Hematopoietic multipotent progenitor cell treated with erythropoietin and hydrocortisone succinate and interleukin-3 and kit ligand, for 4 days (in vitro differentiated cells): Measurements from ENCODE around the gene DNAH10.
A peak's percentile ranks its signal among the peaks of the same experiment; 100 is the strongest.

Experiments used
- DNase-seq: peaks from one replicate; pipeline ENCODE4 v3.0.0-alpha.2; 2015

DNAH10 gene

DNA sequence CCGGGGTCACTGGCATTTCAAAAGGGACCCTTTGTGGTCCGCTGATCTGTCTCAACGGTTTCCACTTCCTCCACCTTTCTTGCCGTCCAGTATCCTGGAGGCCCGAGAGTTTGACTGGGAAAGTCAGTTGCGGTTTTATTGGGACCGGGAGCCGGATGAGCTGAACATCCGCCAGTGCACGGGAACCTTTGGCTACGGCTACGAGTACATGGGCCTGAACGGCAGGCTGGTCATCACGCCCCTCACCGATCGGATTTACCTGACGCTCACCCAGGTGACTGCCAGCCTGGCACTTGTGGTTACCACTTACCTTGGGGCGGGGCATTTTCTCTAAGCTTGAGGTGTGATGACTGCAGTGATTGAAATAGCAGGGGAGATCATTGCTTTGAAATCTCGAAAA, 83.8 kb downstream of the DNAH10 start:
- DNase-seq, result no peak

DNA sequence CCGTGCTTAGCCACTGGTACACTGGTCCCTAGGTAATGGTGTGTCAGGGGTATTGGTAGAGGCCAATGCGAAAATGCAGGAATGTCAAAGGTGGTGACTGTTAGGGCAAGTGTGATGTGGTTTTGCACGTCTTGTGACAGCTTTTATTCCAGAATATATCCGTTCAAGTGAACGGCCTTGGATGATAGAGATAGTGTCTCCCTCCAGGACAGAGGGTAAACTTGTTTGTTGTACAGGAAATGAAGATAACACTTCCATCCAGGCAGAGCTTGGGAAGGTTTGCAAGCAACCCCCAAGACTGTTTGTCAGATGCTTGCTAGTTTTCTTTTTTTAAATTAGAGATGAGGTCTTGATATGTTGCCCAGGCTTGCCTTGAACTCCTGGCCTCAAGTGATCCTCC, 84.2 kb downstream of the DNAH10 start:
- DNase-seq, result no peak

DNA sequence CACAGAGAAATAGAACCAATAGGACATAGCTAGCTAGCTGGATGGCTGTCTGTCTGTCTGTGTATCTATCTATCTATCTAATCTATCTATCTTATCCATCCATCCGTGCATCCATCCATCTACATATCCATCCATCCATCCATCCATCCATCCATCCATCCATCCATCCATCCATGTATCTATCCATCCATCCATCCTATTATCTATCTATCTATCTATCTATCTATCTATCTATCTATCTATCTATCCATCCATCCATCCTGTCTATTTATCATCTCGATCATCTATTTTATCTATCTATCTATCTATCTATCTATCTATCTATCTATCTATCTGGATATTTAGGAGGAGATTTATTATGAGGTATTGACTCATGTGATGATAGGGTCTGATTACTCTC, 84.9 kb downstream of the DNAH10 start:
- no peak for DNase-seq

DNA sequence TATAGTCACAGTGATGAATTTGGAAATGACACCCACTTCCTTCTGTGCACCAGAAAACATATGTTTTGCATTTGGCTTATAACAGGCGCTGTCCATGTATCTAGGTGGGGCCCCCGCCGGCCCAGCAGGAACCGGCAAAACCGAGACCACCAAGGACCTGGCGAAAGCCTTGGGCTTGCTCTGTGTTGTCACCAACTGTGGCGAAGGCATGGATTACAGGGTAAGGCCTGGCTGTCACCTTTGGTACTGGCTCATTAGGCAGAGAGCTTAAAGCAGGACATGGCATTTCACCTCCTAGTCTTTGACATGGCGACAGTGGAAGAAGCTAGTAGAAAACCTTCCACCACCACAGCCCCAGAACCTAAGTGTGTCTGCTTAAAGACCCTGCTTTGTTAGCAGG, 85.8 kb downstream of the DNAH10 start:
- DNase-seq, result no peak

DNA sequence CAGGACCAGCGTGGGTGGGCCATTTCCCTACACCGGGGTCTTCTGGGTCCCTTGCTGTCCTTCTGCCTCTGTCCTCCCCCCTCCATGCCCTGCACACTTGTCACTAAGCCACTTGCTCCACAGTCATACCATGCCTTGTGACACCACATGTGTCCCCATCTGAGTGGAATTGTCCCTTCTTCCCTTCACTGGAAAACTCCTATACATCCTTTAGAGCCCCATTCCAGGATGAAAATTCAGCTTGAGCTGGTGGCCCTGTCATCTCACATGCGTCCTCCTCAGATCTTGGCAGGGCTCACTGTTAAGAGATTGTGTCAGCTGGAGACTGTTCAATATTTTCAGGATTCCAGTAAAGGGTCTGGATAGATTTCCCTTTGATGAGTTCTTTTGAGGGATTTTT, 87.4 kb downstream of the DNAH10 start:
- DNase-seq, result no peak

DNA sequence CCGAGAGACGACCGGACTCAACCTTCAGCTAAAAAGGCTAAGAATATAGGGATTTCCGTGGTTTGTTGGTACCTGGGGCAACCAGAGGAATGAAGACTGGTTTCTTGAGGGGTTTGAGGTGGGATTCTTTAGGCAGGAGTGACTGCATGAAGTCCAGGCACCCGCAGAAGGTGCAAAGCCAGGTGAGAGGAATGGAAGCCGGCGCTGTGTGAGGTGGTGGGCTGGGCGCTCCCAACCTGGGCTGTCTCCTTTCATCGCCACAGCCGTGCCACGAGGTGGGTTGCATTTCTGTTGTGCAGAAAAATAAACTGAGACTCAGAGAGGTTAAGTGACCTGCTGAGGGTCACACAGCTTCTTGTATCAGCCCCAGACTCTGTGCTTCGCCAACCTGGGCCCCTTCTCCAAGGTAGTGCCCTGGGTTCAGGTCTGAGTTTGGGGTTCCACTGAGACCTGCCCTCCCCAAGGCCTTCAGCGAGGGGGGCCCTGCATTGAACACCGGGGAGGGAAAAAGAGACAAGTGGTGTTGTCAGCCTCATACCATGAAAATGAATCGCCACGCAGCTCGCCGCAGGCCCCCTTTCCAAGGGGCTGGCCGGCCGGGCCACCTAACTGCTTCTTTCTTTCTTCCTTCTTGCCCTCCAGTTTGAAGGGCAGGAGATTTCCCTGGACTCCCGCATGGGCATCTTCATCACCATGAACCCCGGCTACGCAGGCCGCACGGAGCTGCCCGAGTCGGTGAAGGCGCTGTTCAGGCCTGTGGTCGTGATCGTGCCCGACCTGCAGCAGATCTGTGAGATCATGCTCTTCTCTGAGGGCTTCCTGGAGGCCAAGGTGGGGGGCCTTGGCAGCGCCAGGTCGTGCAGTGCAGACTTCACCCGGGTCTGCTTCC, 88.4 kb downstream of the DNAH10 start:
- no peak for DNase-seq

DNA sequence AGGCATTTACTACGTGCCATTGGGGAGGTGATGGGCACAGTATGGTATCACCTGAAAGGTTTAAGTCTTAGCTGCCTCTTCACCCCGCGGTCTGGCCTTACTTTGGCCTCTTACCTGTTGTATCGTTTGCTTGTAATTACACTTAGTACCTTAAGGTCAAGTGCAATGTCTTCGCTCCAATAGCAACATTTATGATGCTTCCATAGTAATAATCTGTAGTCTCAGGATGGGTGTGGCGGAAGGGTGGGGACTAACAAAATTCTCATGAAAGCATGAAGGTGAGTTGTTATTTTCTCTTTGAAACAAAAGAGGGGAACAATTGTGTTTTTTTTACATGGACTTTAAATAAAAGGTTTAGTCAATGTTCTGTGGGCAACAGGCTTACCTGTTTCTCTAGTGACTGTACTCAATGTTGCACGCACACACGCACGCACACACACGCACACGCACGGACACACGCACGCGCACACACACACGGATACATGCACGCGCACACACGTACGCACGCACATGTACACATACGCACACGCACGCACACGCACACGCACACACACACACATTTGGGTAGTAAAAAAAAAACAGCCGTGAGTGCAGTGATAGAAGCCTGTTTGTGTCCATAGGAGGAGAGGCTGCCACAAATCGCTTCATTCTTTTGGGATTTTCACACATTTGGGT, 91.4 kb downstream of the DNAH10 start:
- no peak for DNase-seq

DNA sequence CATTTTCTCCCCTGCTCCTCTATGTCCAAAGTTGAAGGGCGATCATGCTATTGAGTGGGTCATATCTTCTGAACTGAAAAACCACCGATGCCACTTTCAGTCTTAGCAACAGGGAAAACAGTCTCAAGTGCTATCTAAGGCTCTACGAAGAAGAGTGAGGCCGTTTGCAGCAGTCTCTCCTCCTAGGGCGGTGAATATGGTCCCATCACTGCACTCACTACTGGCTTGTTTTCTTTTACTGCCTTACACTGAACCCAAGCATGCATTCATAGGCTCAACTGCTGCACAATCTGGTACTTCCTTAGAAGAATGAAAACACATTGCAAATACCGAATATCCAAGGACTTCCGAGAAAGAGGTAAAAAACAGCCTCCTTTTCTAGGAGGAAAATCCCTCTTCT, 92.1 kb downstream of the DNAH10 start:
- no peak for DNase-seq

DNA sequence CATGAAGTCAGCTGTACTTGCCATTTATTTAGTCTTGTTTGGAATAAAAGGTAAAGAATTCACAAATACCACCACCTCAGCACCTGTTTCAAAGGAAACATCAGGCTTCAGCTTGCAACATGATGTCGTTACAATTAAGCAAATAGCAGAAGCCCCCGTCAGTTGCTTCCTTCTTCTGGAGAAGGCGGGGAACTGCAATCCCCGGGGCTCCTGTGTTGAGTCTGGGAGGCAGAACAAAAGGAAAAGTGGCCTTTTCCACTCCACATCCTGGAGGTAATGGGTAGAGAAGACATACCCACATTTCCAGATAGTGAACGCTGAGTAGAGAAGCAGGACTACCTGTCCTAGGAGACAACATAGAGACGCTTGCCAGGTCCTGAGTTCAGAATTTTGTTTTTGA, 92.8 kb downstream of the DNAH10 start:
- DNase-seq, result peak; percentile 32

DNA sequence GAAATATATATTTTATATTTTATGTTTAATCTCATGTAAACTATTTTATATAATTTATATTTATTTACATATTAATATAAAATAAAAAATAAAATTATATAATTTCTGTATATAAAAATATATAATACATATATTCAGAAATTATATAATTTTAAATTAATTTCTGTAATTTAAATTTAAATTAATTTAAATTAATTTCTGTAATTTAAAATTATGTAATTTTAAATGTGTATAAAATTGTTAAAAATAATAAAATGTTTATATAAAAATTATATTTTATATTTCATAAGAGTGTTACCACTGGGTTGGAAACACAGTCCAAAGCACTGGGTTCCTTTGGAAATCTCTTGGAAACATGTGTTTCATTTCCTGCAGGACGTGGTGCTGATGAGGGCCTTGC, 94.6 kb downstream of the DNAH10 start:
- DNase-seq, result no peak

DNA sequence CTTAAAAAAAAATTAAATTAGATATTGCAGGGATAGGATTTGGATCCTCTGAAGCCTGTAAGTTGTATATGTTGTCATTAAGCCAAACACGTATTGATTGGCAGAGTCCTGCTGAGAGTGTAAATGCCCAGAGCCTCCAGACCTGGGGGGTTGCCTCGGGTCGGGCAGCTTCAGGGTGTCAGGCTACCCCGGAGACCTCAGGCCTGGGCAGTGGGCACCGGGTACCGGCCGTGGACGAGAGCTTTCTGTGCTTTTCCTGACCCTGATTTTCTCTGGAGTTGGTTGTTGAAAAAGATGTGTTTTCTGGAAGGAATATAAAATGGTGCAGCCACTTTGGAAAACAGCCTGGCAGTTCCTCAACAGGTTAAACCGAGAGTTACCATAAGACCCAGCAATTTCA, 96.1 kb downstream of the DNAH10 start:
- DNase-seq, result no peak

DNA sequence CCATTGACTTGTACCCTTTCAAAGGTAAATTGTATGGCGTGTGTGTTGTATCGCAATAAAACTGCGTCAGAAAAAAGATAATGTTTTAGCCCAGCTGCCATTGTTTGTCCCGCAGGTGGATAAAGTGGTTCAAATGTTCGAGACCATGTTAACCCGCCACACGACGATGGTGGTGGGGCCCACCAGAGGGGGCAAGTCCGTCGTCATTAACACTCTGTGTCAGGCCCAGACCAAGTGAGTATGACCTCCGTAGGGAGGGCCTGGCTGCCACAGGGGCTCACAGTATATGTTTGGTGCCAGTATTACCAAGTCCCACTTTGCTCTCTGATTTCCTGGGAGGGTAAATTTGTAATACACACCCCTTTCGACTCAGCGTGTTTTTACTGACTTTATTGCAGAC, 96.9 kb downstream of the DNAH10 start:
- no peak for DNase-seq

DNA sequence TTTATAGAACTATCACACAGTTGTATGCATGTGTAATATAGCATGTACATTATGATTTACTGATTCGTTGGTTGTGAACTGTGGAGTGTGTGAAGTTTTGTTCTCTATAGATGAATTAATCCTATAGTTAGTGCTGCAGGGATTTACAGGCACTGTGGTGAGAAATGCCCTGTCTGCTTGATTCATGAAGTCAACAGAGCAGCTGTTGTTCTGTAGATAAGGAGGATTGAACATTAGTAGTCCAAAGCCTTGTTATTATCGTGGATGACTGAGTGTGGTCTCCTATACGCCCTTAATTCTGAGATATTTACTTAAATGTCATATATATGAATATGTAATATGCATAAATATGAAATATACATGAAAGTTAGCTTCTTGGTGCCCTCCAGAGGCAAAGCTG, 98.3 kb downstream of the DNAH10 start:
- peak; percentile 78 for DNase-seq

DNA sequence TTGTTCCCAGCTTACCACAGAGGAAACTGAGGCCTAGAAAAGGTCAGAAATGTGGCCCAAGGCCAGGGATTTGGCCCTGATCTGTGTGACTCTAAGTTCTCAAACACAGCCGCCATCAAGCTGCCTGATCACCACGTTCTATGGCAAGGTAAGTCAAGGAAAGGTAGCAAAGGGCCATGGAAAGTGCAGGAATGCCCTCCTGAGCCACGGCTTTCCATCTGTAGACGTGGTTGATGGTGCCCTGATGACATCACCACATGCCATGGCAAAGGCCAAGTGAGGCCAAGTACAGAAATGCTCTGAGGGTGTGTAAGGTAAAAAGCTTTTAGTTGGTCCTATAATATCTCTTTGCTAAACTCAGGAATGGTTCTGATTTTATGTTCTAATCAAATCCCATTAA, 99.3 kb downstream of the DNAH10 start:
- no peak for DNase-seq

DNA sequence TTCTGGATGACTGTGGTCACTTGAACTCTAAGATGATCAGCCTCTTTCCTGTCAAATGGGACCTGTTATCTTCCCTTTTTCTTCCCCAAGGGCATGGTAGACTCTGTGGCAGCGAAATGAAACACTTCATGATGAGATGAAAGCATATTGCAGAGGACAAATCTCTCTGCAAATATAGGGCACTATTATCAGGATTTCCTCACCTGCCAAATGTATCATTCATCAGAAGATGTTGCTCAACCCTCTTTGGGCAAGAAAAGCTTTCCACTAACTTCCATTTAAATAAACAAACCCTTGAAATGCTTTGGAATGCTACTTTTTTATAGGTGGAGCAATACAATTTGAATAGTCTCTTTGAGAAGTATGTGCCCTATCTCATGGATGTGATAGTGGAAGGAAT, 105.0 kb downstream of the DNAH10 start:
- DNase-seq, result no peak

DNA sequence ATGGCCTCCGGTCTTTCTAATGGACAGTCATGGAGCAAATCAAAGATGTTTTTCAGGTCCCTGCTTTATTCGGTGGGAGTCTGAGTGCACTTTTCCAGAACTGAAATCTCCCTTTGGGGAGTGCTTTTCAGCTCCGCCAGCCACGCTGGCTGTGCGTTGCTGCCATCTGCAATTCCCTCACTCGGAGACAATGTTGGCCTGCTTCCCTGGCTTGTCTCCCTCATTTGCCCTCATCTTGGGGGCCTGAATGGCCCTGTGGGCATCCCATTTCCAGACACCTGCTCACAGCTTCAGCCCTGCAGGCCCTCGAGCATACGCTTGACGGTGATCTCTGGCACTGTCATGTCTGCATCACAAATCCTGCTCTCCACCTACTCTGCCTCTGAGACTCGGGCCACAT, 106.7 kb downstream of the DNAH10 start:
- no peak for DNase-seq

DNA sequence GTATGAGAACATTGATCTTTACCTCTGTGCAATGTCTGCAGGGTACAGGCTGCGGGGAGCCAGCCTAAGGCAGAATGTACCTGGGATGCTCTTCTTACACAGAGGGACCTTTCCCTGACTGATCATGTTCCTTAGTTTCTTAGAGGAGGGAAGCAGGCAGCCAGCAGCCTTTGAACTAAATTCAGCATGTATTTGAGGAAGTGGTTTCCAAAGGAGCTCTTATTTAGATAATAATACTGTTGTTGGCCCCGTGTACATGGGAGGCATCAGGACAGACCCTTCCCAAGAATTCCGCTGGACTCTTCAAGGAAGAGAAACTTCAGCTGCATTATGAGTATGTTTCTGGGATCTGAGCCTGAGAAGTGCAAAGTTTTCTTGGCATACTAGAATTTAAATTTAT, 111.7 kb downstream of the DNAH10 start:
- DNase-seq, result no peak

DNA sequence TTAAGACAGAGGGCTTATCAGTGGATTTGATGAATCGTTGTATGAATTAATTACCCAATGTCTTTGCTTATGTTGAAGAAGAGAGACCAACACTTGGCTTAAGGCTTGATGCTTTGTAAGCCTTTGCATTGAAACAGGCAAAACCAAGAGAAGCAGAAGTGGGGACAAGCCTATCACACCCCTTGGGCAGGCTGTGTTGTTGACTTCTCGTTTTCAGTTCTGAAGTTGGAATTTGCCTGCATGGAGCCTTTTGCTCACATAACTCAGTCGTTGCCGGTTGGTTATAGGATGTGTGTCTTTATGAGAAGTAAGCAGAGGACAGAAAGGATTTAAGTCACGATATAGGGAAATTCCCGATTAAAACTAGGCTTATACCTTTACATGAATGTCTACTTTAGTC, 115.9 kb downstream of the DNAH10 start:
- peak; percentile 25 for DNase-seq

DNA sequence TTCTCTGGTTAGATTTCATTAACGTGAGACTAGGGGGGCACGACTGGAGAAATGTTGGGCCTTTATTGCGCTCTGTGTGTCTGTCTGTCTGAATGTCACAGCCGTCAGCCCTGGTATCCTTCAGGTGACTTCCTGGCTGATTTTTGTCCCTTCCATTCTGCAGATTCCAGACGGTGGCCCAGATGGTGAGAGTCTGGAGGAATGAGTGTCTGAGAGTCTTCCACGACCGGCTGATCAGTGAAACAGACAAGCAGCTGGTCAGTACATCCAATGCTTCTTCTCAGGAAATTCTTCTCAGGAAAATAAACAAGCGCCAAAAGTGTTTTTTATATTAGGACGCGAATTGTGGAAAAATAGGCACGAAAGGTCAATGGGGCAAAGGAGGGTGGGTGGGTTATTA, 117.0 kb downstream of the DNAH10 start:
- no peak for DNase-seq

DNA sequence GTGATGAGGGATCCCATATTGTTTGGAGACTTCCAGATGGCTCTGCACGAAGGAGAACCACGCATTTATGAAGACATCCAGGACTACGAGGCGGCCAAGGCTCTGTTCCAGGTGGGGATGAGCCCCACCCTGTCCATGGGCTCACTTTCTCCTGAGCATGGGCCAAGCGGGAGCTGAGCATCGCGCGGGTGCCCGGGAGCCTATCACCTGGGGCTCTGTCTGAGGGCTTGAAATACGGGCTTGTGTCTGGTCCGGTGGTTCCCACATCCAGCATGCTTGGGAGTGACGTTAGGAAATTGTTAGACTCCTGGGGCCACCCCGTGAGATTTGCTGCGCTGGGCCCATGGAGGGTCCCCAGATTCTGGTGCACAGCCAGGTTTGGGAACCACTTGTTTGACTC, 117.6 kb downstream of the DNAH10 start:
- no peak for DNase-seq

DNA sequence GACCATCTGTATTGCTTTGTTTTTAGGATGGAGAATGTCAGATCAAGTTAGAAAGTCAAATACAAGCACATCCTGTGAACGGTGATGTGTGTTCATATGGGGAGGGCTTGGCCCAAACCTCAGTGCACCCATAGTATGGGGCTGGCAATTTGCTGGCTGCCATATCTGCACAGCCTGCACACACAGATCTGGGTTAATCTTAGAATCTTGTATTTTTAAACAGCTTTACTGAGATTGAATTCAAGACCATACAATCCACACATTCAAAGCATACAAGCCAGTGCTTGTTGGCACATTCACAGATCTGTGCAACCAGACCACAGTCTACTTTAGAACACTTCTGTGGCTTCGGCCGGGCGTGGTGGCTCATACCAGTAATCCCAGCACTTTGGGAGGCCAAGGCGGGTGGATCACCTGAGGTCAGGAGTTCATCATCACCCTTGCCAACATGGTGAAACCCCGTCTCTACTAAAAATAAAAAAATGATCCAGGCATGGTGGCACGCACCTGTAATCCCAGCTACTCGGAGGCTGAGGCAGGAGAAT, 120.1 kb downstream of the DNAH10 start:
- DNase-seq, result no peak

DNA sequence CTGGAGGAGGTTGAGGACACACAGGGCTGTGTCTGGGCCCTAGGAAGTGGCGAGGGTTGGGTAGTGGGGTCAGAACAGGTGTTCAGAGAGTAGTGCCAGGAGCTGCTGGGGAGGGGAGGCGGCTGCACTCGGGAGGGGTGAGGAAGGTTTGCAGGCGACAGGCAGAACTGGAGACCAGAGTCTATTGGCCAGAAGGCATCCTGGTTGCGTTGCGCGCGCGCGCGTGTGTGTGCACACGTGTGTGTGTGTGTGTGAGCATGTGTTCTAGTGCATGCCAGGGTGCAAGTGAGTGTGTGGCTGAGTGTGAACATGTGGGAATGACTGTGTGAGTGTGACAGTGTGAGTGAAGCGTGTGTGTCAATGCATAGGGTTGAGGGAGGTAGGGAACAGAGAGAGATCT, 124.2 kb downstream of the DNAH10 start:
- no peak for DNase-seq

DNA sequence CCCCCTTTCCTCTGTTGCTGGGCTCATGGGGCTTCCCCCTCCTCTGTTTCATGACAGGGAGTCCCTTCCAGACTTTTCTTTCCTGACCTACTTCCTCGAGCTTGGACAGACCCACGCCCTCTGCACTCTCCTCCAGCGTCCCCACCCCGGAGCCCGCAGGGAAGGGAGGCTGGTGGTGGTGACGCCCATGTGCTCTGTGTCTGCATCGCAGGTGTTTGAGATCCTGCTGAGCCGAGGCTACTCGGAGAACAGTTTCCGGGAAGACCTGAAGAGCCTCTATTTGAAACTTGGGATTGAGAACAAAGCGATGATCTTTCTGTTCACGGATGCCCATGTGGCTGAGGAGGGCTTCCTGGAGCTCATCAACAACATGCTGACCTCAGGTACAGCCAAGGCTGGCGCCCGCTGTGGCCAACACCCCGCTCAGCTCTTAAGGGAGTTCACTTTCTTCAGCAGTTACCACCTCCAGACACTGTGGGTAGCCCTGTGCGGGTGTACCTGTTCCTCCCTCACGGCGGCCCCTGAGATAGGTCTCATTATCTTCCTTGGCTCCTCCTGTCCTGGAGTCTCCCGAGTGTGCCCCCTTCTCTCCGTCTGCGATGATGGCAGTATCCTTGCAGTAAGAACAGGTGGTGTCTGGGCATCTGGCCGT, 125.0 kb downstream of the DNAH10 start:
- DNase-seq, result no peak

DNA sequence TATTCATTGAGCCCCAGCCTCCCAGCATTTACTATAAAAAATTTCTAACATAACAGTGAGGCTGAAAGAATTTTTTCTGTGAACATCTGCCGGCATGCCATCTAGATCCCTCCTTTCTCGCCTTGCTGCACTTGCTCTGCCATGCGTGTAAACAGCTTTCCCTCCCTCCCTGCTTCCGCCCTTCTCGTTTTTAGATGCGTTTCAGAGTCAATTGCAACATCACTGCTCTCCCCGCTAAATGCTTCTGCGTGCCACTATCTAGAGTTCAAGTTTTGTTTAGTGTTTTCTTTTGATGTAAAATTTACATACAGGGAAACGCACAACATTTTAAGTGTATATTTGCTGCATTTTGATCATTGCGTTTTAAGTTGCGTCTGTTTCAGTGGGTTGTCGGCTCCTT, 126.9 kb downstream of the DNAH10 start:
- DNase-seq, result no peak
